NCI-H2029 (cell line): ENCODE results near the gene METTL13.

Experiments used
- DNase-seq: peaks from one replicate; lab custom pipeline; 2025; lab: John Stamatoyannopoulos, UW

The METTL13 gene

DNA sequence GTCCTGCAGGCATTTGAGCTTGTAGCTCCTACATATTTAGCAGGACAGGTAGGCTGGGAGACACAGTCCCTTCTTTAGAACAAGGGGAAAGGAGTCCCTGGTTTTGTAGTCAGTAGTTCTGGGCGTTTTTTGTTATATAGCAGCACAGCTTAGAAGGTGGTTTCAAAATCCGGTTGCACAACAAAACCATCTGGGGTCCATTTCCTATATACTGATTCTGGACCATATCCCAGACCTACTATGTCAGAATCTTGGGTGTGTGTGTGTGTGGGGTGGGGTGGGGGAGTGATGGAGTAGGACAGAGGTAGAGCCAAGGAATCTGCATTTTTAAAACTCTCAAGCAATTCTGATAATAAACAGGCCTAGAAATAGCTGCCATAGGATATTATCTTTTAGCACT, 21.6 kb downstream of the METTL13 start:
- no peak for DNase-seq

DNA sequence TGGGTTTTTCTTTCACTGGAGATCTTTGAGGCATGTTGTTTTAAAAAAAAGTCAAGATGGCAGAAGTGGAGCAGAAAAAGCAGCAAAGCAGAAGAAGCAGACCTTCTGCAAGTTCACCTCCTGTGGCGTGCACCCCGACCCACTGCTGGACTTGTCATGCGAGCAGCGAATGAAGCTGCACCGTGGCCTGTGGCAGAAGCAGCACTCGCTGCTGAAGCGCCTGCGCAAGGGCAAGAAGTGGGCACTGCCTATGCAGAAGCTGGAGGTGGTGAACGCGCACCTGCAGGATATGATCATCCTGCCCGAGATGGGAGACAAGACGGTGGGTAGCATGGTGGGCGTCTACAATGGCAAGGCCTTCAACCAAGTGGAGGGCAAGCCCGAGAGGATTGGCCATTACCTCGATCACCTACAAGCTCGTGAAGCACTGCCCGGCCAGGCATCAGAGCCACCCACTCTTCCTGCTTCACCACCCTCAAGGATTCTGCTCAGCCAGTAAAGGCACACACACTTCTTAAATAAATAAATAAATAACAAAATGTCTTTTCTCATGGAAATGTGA, 22.1 kb downstream of the METTL13 start:
- DNase-seq = no peak

DNA sequence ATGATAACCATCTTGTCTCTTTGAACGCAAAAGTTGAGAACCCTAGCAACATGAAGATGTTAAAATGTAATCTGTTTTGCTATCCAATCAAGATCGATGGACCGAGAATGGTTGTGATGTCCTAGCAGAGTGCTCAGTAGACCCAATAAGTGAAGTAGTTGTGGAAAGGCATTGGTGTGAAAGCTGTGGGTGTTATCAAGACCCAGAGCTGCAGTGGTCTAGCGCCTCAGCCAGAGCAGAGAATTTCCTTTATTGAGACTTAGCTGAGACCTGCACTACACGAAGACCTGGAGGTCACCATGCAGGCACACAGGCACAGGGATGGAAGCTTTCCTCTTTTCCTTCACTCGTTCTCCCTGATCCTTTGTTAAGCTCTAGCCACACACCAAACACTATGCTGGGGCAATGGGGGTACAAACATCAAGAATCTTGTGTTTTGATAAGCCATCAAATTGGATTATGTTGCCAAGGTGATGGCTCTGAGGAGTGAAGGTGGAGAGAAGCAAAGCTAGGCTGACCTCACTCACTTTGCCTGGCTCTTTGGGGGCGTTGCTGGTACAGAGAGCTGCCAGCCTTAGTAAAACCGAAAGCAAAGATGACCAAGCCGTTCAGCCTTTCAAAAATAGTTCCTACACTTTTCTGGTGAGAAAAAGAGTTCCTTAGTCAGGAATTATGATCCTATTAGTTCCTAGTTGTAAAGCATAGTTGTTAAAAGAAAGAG, 24.1 kb downstream of the METTL13 start:
- DNase-seq = no peak

DNA sequence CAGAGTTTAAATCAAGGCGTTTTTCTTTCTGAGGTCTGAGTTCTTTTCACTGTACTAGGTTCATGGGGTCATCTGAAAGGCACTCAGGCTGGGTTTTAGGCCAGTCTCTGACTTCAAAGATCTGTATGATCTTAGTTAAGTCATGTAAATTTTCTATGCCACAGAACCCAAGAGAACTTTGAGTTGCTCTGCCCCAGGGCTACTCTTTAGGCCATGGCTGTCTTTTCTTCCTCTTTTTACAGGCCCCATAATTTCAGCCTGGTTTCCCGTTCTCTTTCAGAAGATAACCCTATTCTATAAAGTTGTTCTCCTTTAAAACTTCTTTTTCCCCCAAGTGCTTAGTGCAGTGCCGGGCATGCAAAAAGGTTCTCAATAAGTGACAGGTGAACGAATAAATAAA, 26.1 kb downstream of the METTL13 start:
- no peak for DNase-seq

DNA sequence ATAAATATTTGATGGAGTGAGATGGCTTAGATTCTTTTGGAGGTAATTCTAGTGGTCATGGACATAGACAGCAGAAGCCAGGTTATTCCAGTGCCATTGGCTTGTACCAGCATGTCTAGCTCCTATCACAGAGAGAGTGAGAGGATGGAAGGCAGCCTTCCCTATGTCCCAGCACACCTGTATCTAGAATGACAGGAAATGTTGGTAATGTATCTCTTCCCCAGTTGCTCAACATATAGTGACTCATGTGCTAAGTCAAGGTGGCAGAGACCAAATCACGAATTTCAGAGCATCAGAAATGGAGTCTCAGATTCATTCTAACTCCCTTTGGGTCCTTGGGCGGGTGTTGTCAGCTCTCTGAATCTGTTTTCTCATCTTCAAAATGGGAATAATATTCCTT, 28.4 kb downstream of the METTL13 start:
- no peak for DNase-seq

DNA sequence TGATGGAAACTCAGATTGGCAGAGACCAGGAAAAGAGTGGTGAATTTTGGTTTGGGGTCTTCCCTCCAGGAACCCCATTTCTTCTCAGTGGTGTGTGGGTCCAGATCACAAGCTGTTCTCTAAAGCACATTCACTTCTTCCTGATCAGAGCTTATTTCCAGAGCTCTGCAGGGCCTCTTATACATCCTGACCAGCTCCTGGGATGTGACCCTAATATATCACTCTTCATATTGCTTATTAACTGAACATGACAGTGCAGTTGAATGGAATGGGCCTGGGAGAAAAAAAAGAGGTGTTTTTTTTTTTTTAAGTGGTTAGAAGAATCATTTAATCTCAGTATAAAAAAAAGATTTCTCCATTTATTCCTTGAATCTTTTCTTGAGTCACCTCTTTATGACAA, 30.2 kb downstream of the METTL13 start:
- DNase-seq = no peak

DNA sequence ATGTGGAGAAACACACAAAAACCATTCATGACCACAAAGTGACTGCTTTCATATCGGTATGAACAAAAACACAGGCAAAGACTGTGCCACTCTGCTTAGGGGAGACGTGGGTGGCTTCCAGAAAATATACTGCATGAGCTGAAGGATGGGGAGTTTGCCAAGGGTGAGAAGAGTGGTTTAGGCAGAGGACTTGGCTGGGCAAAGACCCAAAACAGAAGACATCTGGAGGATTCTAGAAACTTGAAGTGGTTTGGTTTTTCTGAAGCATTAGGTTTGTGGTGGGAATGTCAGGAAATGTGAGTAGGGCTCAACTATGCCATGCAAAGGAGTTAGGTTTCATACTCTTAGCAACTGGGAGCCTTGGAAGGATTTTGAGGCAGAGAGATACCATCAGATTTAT, 33.2 kb downstream of the METTL13 start:
- no peak for DNase-seq

DNA sequence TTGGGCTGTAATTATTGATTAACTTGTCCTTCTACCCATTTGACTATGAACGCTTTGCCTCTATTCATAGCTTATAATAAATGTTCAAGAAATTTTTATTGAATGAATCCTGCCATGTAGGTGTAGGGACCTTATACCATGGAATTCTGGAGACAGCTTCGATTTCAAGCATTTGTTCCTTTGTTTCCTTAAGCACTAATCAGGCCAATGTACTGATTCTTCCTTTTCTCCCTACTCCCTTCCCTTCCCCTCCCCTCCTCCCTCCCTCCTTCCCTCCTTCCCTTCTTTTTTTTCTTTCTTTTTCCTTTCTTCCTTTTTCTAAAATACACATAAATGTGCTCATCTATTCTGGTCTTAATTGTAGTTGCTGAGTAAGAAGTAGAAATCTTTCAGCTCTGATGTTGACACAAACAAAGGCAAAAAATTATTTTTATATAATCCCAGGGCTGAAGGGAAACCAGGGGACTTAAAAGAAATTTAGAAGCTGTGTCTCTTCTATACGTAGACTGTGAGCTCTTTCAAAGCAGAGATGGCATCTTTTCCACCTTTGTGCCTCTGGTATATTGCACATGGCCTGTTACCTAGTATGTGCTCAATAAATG, 34.9 kb downstream of the METTL13 start:
- DNase-seq = no peak

DNA sequence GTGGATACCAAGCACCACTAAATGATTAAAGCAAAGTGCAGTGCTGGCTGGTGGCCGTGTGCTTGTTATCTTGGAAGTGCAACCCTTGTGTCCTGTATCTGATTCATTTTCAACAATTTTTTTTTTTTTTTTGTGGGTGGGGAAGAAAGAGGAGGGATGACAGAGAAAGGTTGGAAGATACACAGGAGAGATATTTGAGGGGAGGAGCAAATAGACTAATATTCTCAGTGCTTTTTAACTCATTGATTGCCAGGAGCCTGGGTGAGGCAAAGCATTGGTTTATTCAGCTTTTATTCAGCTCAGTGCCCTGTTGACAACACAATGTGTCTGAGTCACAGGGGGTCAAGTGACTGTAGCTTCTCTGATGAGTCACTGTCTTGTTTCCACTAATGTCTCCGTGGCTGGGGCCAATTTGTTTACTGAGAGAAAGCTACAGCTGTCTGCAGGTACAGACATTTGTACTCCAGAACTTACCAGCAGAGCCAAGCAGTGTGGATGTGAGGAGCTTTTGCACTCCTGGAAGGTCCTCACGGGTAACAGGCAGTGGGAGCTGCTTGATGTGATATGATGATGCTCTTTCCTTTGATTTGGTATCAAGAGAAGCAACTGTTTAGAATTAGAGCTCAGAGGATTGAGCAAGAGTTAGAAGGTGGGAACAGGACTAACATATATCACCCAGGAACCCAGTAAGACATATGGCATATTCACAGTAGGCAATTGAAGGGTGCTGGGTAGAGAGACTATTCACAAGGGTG, 36.2 kb downstream of the METTL13 start:
- DNase-seq = no peak

DNA sequence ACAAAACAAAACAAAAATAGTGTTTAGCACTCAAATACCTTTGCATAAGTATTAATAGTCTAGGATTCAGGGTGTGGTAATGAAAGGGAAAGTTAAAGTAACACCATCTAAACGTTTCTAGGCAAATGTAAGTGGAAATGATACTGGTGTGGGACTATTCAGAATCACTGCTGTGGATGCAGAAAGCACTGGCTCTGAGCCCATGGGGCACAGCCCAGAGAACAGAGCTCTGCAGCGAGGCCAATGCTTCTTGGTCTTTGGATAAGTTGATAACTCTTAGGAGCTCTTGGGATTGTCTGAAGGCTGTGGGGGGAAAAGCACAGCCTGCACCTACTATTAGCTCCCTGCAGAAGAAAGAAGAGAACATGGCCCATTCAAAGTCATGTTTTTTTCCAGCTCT, 38.5 kb downstream of the METTL13 start:
- DNase-seq = no peak

DNA sequence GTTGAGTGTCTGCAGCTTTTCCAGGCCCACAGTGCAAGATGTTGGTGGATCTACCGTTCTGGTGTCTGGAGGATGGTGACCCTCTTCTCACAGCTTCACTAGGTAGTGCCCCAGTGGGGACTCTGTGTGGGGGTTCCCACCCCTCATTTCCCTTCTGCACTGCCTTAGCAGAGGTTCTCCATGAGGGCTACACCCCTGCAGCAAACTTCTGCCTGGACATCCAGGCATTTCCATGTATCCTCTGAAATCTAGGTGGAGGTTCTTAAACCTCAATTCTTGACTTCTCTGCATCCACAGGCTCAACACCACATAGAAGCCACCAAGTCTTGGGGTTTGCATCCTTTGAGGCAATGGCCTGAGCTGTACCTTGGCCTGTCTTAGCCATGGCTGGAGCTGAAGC, 45.5 kb downstream of the METTL13 start:
- DNase-seq = no peak

DNA sequence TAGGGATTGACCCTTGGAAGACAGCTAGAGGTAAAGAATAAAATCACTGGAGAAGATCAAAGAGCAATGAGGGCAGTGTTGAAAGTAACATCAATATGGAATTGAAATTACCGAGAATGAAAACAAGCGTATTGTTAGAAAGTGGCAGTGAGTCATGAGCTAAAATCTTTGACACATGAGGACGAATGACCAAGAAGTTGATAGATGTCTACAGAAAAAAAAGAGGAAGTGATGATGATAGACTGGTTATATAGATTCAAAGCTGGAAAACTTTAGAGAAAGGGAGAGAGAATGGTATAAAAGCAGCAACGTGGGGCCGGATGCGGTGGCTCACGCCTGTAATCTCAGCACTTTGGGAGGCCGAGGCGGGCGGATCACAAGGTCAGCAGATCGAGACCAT, 47.3 kb downstream of the METTL13 start:
- no peak for DNase-seq

DNA sequence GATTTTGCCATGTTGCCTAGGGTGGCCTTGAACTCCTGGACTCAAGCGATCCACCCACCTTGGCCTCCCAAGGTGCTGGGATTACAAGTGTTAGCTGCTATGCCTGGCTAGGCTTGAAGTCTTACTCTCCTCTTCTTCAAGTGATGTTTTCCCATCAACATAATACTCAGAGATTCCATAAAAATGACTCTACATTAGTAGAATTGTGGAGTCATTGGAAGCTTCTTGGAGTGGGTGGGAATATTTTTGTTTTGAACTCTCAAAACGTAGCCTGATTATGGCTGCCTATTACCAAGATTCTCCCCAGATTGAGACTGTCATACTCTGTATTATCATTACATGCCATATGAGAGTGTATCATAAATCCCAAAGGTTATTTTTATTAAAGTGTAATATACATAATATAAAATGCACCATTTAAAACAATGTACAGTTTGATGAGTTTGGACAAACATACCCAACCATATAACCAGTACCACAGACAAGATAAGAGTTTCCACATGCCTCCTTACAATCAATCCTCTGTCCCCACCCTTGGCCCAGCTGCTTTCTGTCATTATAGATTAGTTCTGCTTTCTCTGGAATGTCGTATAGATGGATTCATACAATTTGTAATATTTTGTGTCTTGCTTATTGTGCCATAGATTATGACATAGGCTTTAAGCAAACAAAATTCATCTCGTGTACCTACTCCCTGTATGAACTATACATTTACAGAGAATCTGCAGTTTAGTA, 51.8 kb downstream of the METTL13 start:
- DNase-seq = no peak

DNA sequence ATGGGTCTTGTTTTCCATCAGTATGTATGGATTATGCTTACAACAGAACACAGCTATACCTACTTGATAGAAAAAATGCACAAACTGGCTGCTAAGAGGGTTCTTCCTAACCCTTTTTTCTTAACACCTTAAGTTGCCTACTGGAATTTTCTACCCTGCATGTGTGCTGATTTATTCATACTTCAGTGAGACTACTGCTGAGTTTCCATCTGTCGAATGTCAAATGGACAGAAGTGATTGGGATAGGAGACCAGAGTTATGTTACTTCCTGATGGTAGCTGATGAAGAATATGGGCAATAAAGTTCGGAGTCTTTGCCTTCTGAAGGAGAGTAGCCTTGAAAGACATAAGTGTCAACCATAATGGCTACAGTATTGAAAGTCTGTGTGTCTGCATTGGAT, 53.4 kb downstream of the METTL13 start:
- DNase-seq = no peak

DNA sequence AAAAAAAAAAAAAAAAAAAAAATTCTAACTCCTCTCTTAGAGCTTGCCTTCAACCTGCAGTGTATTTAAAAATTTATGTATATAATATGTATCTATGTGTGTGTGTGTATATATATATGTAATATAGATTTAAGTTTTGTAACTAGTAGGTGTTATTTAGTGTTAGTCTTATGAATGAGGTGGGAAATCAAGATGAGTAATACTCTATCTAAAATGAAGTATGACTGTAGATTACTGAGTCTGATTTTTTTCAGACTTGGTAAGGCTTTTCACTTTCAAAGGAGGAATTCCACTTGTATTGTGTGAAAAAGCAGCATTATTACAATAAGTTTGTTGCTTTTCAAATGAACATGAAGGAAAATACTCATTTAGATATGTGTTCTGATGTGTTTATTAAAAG, 54.4 kb downstream of the METTL13 start:
- no peak for DNase-seq

DNA sequence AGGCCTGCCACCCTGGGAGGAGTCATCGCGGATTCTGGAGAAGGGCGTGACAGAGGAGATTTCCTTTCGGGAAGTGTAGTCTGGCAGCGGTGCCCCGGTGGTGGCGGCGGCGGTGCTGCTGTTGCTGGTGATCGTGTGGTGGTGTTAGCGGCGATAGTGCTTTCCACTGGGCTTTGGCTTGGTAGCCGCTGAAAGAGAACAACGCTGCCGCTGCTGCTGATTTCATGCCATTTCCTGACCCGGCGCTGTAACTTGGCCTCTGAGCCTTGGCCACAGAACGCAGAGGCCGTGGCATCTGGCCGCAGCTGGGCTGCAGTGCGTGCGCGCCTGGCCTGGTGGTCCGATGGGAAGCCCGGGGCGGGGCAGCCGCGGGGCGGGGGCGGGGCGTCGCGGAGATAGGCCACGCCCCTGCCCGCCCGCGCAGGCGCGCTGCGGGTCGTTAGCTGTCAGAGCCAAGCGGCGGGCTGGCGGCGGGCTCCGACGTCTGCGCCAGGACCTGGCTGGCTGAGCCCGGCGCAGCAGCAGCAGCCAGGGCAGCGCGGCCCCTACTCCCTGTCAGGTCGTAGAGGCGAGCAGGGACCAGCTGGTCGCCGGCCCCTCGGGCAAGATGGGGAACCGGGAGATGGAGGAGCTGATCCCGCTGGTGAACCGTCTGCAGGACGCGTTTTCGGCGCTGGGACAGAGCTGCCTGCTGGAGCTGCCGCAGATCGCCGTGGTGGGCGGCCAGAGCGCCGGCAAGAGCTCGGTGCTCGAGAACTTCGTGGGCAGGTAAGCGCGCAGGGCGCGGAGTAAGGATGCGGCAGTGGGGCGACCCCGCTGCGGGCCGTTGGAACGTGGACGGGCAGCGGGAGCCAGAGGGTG, 59.8 kb downstream of the METTL13 start, which contains the start of gene DNM3:
Gene DNM3 (plus strand): TSS at position 449 of the 861 bp plus-strand sequence. CDS start 159 bp downstream, at position 608.
- DNase-seq = peak; percentile 14

DNA sequence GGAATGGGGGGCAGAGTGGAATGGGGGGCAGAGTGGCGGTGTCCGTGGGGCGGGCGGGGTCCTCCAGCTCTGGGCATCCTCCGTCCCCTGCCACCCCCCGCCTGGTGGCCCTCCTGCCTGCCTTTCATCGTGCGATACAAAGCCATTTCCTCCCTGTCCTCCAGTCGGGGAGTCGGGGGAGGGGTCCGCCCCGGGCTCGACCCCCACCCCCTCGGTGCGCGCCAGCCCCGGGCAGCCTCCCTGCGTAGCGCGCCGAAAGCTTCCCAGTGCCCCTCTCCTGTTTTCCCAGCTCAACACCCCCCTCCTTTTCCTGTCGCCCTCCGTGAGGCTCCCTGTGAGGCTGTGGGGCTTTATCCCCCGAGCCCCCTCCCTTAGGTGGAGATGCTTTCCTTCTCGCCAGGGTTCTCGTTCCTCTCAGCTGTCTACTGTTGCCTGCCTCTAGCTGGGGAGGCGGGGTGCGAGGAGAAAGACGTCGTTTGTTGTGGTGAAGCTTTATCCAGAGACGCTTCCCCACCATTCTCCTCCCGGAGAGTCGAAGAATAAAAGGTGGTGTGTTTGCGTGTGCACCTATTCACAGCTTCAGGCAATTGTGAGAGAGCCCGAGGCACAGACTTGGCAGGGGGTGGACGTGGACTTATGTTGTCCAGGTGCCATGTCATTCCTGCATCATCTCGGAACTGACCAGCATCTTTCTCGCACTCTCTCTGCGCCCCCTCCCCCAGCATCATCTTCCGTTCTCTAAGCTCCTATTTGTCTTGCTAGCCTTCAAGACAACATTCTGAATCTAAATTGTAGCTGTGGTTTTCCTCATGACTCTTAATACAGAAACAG, 60.7 kb downstream of the METTL13 start:
- DNase-seq = no peak

DNA sequence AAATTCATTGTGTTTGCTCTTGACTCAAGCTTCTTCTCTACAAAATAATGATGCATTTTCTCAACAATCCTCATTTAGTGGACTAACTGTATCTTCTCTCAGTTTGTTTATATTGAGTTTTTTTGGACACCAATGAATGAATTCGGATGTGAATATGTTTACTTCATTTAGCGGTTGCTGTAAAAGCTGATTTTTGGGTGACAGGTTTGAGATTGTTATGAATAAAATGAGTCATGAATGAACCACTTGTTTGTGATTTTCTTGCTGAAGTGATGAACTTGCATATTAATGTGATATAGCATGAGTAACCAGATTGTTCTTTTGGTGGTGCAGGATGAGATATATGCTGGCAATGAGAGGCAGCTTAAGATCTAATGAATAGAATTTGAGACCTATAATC, 62.9 kb downstream of the METTL13 start:
- DNase-seq = no peak

DNA sequence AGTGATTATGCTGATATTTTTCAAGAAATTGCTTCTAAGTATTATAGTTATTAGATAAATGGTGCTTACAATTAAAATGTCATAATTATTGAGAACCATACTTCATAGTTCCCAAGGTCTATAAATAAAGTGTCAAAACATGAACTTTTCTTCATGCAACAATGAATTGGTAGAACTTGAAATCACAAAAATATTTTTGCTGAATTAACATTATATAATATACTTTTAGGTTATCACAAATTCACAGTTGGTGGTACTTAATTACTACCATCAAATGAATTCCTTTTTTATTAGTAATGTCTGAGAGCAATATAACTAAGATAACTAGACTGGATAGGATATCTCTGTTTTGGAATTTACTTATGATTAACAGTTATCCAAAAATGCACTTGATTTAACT, 64.5 kb downstream of the METTL13 start:
- DNase-seq = no peak
